ENCODE measurements around the gene TGM3. TPM values are rescaled to one million over a fixed set of nuclear protein-coding genes. Genes with fewer than 3 reads are reported as not detected.

The TGM3 gene
- total and polyA plus RNA-seq, 2 of the 4 experiments (the other 2 are of a cell fraction): not detected

- no peak for ATAC-seq (ENCODE audit: low read depth)
Observed at GRCh38 chr20:2349801-2350200, 54.0 kb downstream of the TGM3 start.

More at GRCh38 chr20:2349801-2350200, 54.0 kb downstream of the TGM3 start:
- H3K4me2 ChIP-seq (ENCODE audit: low read depth, low read length): no peak overlapping the region
- H3K4me1 ChIP-seq (ENCODE audit: control insufficient read depth, insufficient read depth, low read length): no peaks in the 10 kb centered on the region
- no peak overlapping the region for H3K4ac ChIP-seq (ENCODE audit: low read depth, low read length)
- WGBS, 2 experiments (ENCODE audit: extremely low coverage in 2 of 2, insufficient read length in 1 of 2): 60% methylated on average over 1 of the region's 4 CpGs; no CpG with 5 or more reads in 1 of the 2 experiments
- intact Hi-C loops (cut with micrococcal nuclease) (no loop called here), dilution Hi-C loops (cut with HindIII; ENCODE audit: low sequenced_read_pairs, unreplicated experiment) (no loop called here), in situ Hi-C loops (cut with MboI; ENCODE audit: low sequenced_read_pairs) (no loop called here)
- no peak overlapping the region for H2BK20ac ChIP-seq (ENCODE audit: low read depth, low read length)
- POLR2A ChIA-PET (ENCODE audit: unreplicated experiment): no interaction called here
- no peaks in the 10 kb centered on the region for H3K36me3 ChIP-seq (ENCODE audit: control insufficient read depth, insufficient read depth, low read length)
- no peak overlapping the region for H3K14ac ChIP-seq (replicated peaks; ENCODE audit: low read depth, low read length)
- H3K79me1 ChIP-seq (ENCODE audit: low read depth in 1 of 2, low read length in 2 of 2): no peaks in the 10 kb centered on the region
- no peak overlapping the region for H3K23ac ChIP-seq (ENCODE audit: low read depth, low read length)
- H3K27ac ChIP-seq (ENCODE audit: insufficient read depth, low read length): no peak overlapping the region
- no peak overlapping the region for H3K4me3 ChIP-seq (ENCODE audit: insufficient read depth, low read depth, low read length)
- TF ChIP-seq CHD1 (IDR thresholded peaks at IDR 0.05; ENCODE audit: low read depth, low read length) (no peak), RCOR1 (IDR thresholded peaks at IDR 0.05; ENCODE audit: insufficient replicate concordance, low read length) (no peak), SMC3 (IDR thresholded peaks at IDR 0.05; ENCODE audit: low read depth, low read length) (no peak), FOS (IDR thresholded peaks at IDR 0.05; ENCODE audit: low read depth, low read length) (no peak), MAFK (IDR thresholded peaks at IDR 0.05; ENCODE audit: low read depth, low read length) (no peak), MAZ (IDR thresholded peaks at IDR 0.05; ENCODE audit: borderline replicate concordance, low read depth, low read length) (no peak)
- TF ChIP-seq, protein P1, sequence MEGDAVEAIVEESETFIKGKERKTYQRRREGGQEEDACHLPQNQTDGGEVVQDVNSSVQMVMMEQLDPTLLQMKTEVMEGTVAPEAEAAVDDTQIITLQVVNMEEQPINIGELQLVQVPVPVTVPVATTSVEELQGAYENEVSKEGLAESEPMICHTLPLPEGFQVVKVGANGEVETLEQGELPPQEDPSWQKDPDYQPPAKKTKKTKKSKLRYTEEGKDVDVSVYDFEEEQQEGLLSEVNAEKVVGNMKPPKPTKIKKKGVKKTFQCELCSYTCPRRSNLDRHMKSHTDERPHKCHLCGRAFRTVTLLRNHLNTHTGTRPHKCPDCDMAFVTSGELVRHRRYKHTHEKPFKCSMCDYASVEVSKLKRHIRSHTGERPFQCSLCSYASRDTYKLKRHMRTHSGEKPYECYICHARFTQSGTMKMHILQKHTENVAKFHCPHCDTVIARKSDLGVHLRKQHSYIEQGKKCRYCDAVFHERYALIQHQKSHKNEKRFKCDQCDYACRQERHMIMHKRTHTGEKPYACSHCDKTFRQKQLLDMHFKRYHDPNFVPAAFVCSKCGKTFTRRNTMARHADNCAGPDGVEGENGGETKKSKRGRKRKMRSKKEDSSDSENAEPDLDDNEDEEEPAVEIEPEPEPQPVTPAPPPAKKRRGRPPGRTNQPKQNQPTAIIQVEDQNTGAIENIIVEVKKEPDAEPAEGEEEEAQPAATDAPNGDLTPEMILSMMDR (conservative IDR thresholded peaks at IDR 0.05; ENCODE audit: low read depth, low read length): no peak
- no peak overlapping the region for H2AFZ ChIP-seq (replicated peaks; ENCODE audit: low read length, poor library complexity)
- no TSS peak for BruUV-seq (replicated peaks)
- no peaks in the 10 kb centered on the region for H3K9me3 ChIP-seq (ENCODE audit: control insufficient read depth, insufficient read depth, low read length)
- no peak overlapping the region for H3K9ac ChIP-seq (ENCODE audit: low read depth, low read length)
- H3K18ac ChIP-seq (ENCODE audit: low read depth, low read length): no peak overlapping the region
- no peak overlapping the region for H4K91ac ChIP-seq (ENCODE audit: insufficient read depth, low read depth, low read length)
- no peaks in the 10 kb centered on the region for H4K20me1 ChIP-seq (ENCODE audit: insufficient read depth, low read length)
- no peak overlapping the region for H2BK5ac ChIP-seq (ENCODE audit: low read depth, low read length, poor library complexity, severe bottlenecking)
- no peaks in the 10 kb centered on the region for H3K9me1 ChIP-seq (ENCODE audit: insufficient read depth, low read length)
- no peak overlapping the region for H2BK120ac ChIP-seq (ENCODE audit: low read depth, low read length)
- no peak for DNase-seq
- CTCF ChIA-PET: no interaction called here
- H2BK15ac ChIP-seq (ENCODE audit: low read depth, low read length): no peak overlapping the region
- no peak overlapping the region for H2AK9ac ChIP-seq (replicated peaks; ENCODE audit: low read depth, low read length, poor library complexity)
- H2AK5ac ChIP-seq (ENCODE audit: low read depth, low read length): no peak overlapping the region
- no peak overlapping the region for H4K8ac ChIP-seq (ENCODE audit: low read depth in 2 of 2, low read length in 2 of 2)
- H3K27me3 ChIP-seq (ENCODE audit: control insufficient read depth, insufficient read depth, low read length): no peaks in the 10 kb centered on the region
- H4K5ac ChIP-seq (ENCODE audit: low read depth, low read length): no peak overlapping the region
- no peak overlapping the region for H3K56ac ChIP-seq (ENCODE audit: extremely low read depth, insufficient read depth, low read length)
